Measurements from ENCODE around the gene PER2.

The PER2 gene

GRCh38 chr2:238202326-238203093 lies 85.9 kb downstream of the PER2 start:
- Histone ChIP-seq H3K4me3 (ENCODE audit: low read length) (peak overlapping the region; percentile 86), H3K36me3 (ENCODE audit: insufficient read depth, low read length) (no peaks in the 10 kb centered on the region), H3K27me3 (ENCODE audit: insufficient read depth, low read length) (peaks cover 12% of the 10 kb centered on the region), H3K4me1 (ENCODE audit: insufficient read depth, low read length) (peaks cover 11% of the 10 kb centered on the region), H2AFZ (ENCODE audit: low read depth, low read length) (peak overlapping the region; percentile 48), H3K9me3 (ENCODE audit: low read length) (peaks cover 4% of the 10 kb centered on the region)

All from neuron (in vitro differentiated cells).